Skeletal muscle cell (primary cell): Measurements from ENCODE around the gene PLEK2.
"Not testable (repeated sequence)": the region's sequence is repeated elsewhere in the genome, so short reads cannot be mapped to it uniquely, and the experiment has no call there.

Experiments used
- DNase-seq: peaks from one replicate; pipeline ENCODE4 v3.0.0-alpha.2; 2010; ENCODE audit warnings: low read depth
- H3K4me3 ChIP-seq: 2 replicates; pipeline ENCODE4 v1.5.1; 2011; ENCODE audit warnings: low read depth, mild to moderate bottlenecking, control low read depth, low read length, moderate library complexity

The PLEK2 gene

GRCh38 chr14:67409461-67409860 lies 2.5 kb downstream of the PLEK2 start:
- H3K4me3 ChIP-seq, result no peak overlapping the region
- no peak for DNase-seq

- not testable (repeated sequence) for H3K4me3 ChIP-seq, DNase-seq
Observed at GRCh38 chr14:67408122-67408801, 3.7 kb downstream of the PLEK2 start.

GRCh38 chr14:67405771-67406170 lies 6.2 kb downstream of the PLEK2 start:
- DNase-seq, result no peak
- no peak overlapping the region for H3K4me3 ChIP-seq

- no peak overlapping the region for H3K4me3 ChIP-seq
- no peak for DNase-seq
Observed at GRCh38 chr14:67400434-67400833, 11.5 kb downstream of the PLEK2 start.

GRCh38 chr14:67397536-67397935 lies 14.4 kb downstream of the PLEK2 start:
- H3K4me3 ChIP-seq, result no peak overlapping the region

GRCh38 chr14:67396381-67396970 lies 15.5 kb downstream of the PLEK2 start:
- DNase-seq, result no peak

More at GRCh38 chr14:67397536-67397935, 14.4 kb downstream of the PLEK2 start:
- DNase-seq, result no peak

GRCh38 chr14:67395876-67396189 lies 16.1 kb downstream of the PLEK2 start:
- DNase-seq, result no peak
- no peak overlapping the region for H3K4me3 ChIP-seq

More at GRCh38 chr14:67396381-67396970, 15.5 kb downstream of the PLEK2 start:
- H3K4me3 ChIP-seq, result no peak overlapping the region

- DNase-seq, result no peak
- H3K4me3 ChIP-seq, result no peak overlapping the region
Observed at GRCh38 chr14:67395086-67395875, 16.7 kb downstream of the PLEK2 start.

- DNase-seq, result no peak
- H3K4me3 ChIP-seq, result no peak overlapping the region
Observed at GRCh38 chr14:67393689-67394088, 18.3 kb downstream of the PLEK2 start.

- no peak for DNase-seq
- no peak overlapping the region for H3K4me3 ChIP-seq
Observed at GRCh38 chr14:67392800-67393199, 19.2 kb downstream of the PLEK2 start.

GRCh38 chr14:67392123-67392522 lies 19.8 kb downstream of the PLEK2 start:
- no peak overlapping the region for H3K4me3 ChIP-seq
- DNase-seq, result no peak

- H3K4me3 ChIP-seq, result no peak overlapping the region
- no peak for DNase-seq
Observed at GRCh38 chr14:67391268-67391667, 20.7 kb downstream of the PLEK2 start.

GRCh38 chr14:67389811-67390534 lies 22.0 kb downstream of the PLEK2 start:
- no peak for DNase-seq
- no peak overlapping the region for H3K4me3 ChIP-seq

- no peak overlapping the region for H3K4me3 ChIP-seq
- no peak for DNase-seq
Observed at GRCh38 chr14:67389275-67389674, 22.7 kb downstream of the PLEK2 start.

GRCh38 chr14:67387195-67387594 lies 24.8 kb downstream of the PLEK2 start:
- H3K4me3 ChIP-seq, result no peak overlapping the region
- DNase-seq, result no peak

GRCh38 chr14:67385618-67386017 lies 26.3 kb downstream of the PLEK2 start:
- H3K4me3 ChIP-seq, result no peak overlapping the region
- no peak for DNase-seq

GRCh38 chr14:67385120-67385519 lies 26.8 kb downstream of the PLEK2 start:
- DNase-seq, result no peak
- H3K4me3 ChIP-seq, result no peak overlapping the region

- no peak overlapping the region for H3K4me3 ChIP-seq
- no peak for DNase-seq
Observed at GRCh38 chr14:67377916-67378315, 34.0 kb downstream of the PLEK2 start.

GRCh38 chr14:67373347-67373746 lies 38.6 kb downstream of the PLEK2 start:
- DNase-seq, result no peak
- H3K4me3 ChIP-seq, result no peak overlapping the region

- DNase-seq, result no peak
- H3K4me3 ChIP-seq, result no peak overlapping the region
Observed at GRCh38 chr14:67372833-67373232, 39.1 kb downstream of the PLEK2 start.
